GM23338 (cell line): ENCODE results near the gene TMEM222. TPM values are rescaled to one million over a fixed set of nuclear protein-coding genes. Genes with fewer than 3 reads are reported as not detected.

Source experiments
- ATAC-seq: fragments of 200-7000 bp; cut with Tn5 transposase; 3 replicates; pipeline ENCODE4 v1.9.1; 2020
- DNase-seq: peaks from one replicate; pipeline ENCODE4 v3.0.0-alpha.2; 2015; ENCODE audit warnings: low spot score
- H2AFZ ChIP-seq: fragments of 200-600 bp; sonication (generic); 2 replicates; pipeline ENCODE4 v1.8.0; 2016; ENCODE audit warnings: antibody characterized with exemption, mild to moderate bottlenecking, moderate library complexity
- H3F3A ChIP-seq: fragments of 200-600 bp; sonication (generic); replicated peaks from 2 replicates; pipeline ENCODE4 v1.8.0; 2017; ENCODE audit warnings: antibody characterized with exemption, mixed run types, low read depth
- H3K27ac ChIP-seq: fragments of 200-600 bp; sonication (generic); 2 replicates; pipeline ENCODE4 v1.6.1; 2016; ENCODE audit warnings: low read depth
- H3K27me3 ChIP-seq: fragments of 200-600 bp; sonication (generic); 2 replicates; pipeline ENCODE4 v1.8.0; 2016; ENCODE audit warnings: mild to moderate bottlenecking, mixed run types, moderate library complexity; ENCODE audit not compliant: insufficient read depth
- H3K36me3 ChIP-seq: fragments of 200-600 bp; sonication (generic); 2 replicates; pipeline ENCODE4 v1.8.0; 2016; ENCODE audit warnings: mild to moderate bottlenecking; ENCODE audit not compliant: insufficient read depth
- H3K4me1 ChIP-seq: fragments of 200-600 bp; sonication (generic); 2 replicates; pipeline ENCODE4 v1.8.0; 2016; ENCODE audit warnings: mild to moderate bottlenecking, moderate library complexity; ENCODE audit not compliant: insufficient read depth
- H3K4me2 ChIP-seq: fragments of 200-600 bp; sonication (generic); 2 replicates; pipeline ENCODE4 v1.7.1; 2017; ENCODE audit warnings: mixed run types
- H3K4me3 ChIP-seq: fragments of 200-600 bp; sonication (generic); 2 replicates; pipeline ENCODE4 v1.6.1; 2016; ENCODE audit warnings: mixed run types
- H3K79me2 ChIP-seq: fragments of 200-600 bp; sonication (generic); replicated peaks from 2 replicates; pipeline ENCODE4 v1.8.0; 2017; ENCODE audit warnings: mild to moderate bottlenecking; ENCODE audit not compliant: insufficient read depth
- H3K9me2 ChIP-seq: fragments of 200-600 bp; sonication (generic); 2 replicates; pipeline ENCODE4 v1.8.0; 2017; ENCODE audit not compliant: insufficient read depth
- H4K20me1 ChIP-seq: fragments of 200-600 bp; sonication (generic); replicated peaks from 2 replicates; pipeline ENCODE4 v1.8.0; 2017; ENCODE audit warnings: mild to moderate bottlenecking; ENCODE audit not compliant: insufficient read depth
- H3K27ac Mint-ChIP-seq: 2 replicates; pipeline ENCODE4 v1.8.0; 2020; ENCODE audit warnings: inconsistent platforms, mild to moderate bottlenecking, moderate library complexity, mixed read lengths
- H3K27me3 Mint-ChIP-seq: 3 replicates; pipeline ENCODE4 v1.8.0; 2022; ENCODE audit warnings: low read depth, mild to moderate bottlenecking, moderate library complexity, mixed read lengths, inconsistent platforms; ENCODE audit not compliant: insufficient read depth, poor library complexity
- H3K36me3 Mint-ChIP-seq: 3 replicates; pipeline ENCODE4 v1.8.0; 2021; ENCODE audit warnings: low read depth, mild to moderate bottlenecking, inconsistent platforms, moderate library complexity, mixed read lengths
- H3K4me1 Mint-ChIP-seq: 3 replicates; pipeline ENCODE4 v1.8.0; 2020; ENCODE audit warnings: mild to moderate bottlenecking, inconsistent platforms, mixed read lengths
- H3K4me3 Mint-ChIP-seq: 3 replicates; pipeline ENCODE4 v1.8.0; 2021; ENCODE audit warnings: moderate library complexity, mild to moderate bottlenecking, inconsistent platforms, mixed read lengths
- H3K9me3 Mint-ChIP-seq: 3 replicates; pipeline ENCODE4 v1.8.0; 2020; ENCODE audit warnings: moderate library complexity, mild to moderate bottlenecking, inconsistent platforms, mixed read lengths
- CREB1 ChIP-seq: fragments of 250-450 bp; sonication (Bioruptor Pico); IDR thresholded peaks from 2 replicates; pipeline ENCODE4 v1.5.0; 2020; ENCODE audit warnings: low read depth, mild to moderate bottlenecking, moderate library complexity
- CTCF ChIP-seq, 2 experiments: fragments of 200-600 bp in 1 of 2; sonication (generic) in 1 of 2; conservative IDR thresholded peaks; 2 replicates each; pipeline versions ENCODE4 v1.5.1 to v1.6.1; 2016 to 2017; ENCODE audit warnings: antibody characterized with exemption in 2 of 2, low read depth in 2 of 2, mild to moderate bottlenecking in 2 of 2, moderate library complexity in 1 of 2
- ETS1 ChIP-seq: IDR thresholded peaks from 2 replicates; pipeline ENCODE4 v1.6.1; 2016; ENCODE audit warnings: antibody characterized with exemption
- EZH2phosphoT487 ChIP-seq: fragments of 200-600 bp; sonication (generic); IDR thresholded peaks from one replicate; pipeline ENCODE4 v1.8.1; 2018; ENCODE audit warnings: antibody characterized with exemption; ENCODE audit not compliant: unreplicated experiment
- POLR2AphosphoS5 ChIP-seq: IDR thresholded peaks from 2 replicates; pipeline ENCODE4 v1.6.1; 2016; ENCODE audit warnings: antibody characterized with exemption, low read depth
- REST ChIP-seq: IDR thresholded peaks from one replicate; pipeline ENCODE4 v1.6.1; 2018; ENCODE audit warnings: antibody characterized with exemption; ENCODE audit not compliant: unreplicated experiment
- polyA plus RNA-seq: library from polyadenylated mRNA; unstranded; fragments of >200 nt; fragmentation: Nextera tagmentation; extraction: Ambion mirVana; gene quantifications from 2 replicates; pipeline ENCODE4 v1.2.1, GENCODE V29; 2016
- total RNA-seq: library from RNA; depleted of rRNA; stranded (reverse); fragments of >200 nt; shearing (Covaris generic); gene quantifications from 2 replicates; pipeline ENCODE4 v1.2.3, GENCODE V29; 2014

TMEM222 gene
- total and polyA plus RNA-seq, 2 experiments from 2014 or later, result 17.8 to 22.6 TPM

- peak; percentile 50 for TF ChIP-seq CREB1 (CRISPR knock-in tag)
- no peak for TF ChIP-seq EZH2phosphoT487
- peak; percentile 27; the same call in 1 of the 2 replicates for TF ChIP-seq POLR2AphosphoS5
- peak overlapping the region; percentile 91 for H3K4me2 ChIP-seq
- H3K27me3 ChIP-seq, result peaks cover 8% of the 10 kb centered on the region; the same call in 1 of the 2 replicates
- Mint-ChIP-seq H3K4me1 (peaks cover 16% of the 10 kb centered on the region), H3K9me3 (no peaks in the 10 kb centered on the region; the same call in 1 of the 3 replicates), H3K4me3 (peak overlapping the region; percentile 78), H3K36me3 (peaks cover 9% of the 10 kb centered on the region), H3K27ac (no peak overlapping the region), H3K27me3 (peaks cover 23% of the 10 kb centered on the region)
- H2AFZ ChIP-seq, result peak overlapping the region; percentile 85; the same call in 1 of the 2 replicates
- peaks cover 7% of the 10 kb centered on the region for H3F3A ChIP-seq
- DNase-seq (peak; percentile 87), ATAC-seq (peak; percentile 57)
- H3K27ac ChIP-seq, result no peak overlapping the region
- H3K4me1 ChIP-seq, result peaks cover 10% of the 10 kb centered on the region; the same call in 1 of the 2 replicates
- no peaks in the 10 kb centered on the region for H3K9me2 ChIP-seq
- H4K20me1 ChIP-seq, result no peaks in the 10 kb centered on the region; the same call in 1 of the 2 replicates
- H3K79me2 ChIP-seq, result peaks cover 7% of the 10 kb centered on the region
- H3K36me3 ChIP-seq, result no peaks in the 10 kb centered on the region
- H3K4me3 ChIP-seq, result peak overlapping the region; percentile 63
These were observed 27.2 kb downstream of the TMEM222 start for GRCh38 chr1:27348861-27349783.

GRCh38 chr1:27349784-27350662 is 28.1 kb downstream of the TMEM222 start:
- H2AFZ ChIP-seq, result peak overlapping the region; percentile 85; the same call in 1 of the 2 replicates
- no peaks in the 10 kb centered on the region; the same call in 2 of the 3 replicates for H3K9me3 Mint-ChIP-seq
- peak; percentile 66 for ATAC-seq
- H3K4me1 ChIP-seq, result peaks cover 10% of the 10 kb centered on the region; the same call in 1 of the 2 replicates
- peak overlapping the region; percentile 78 for H3K4me3 Mint-ChIP-seq
- peaks cover 24% of the 10 kb centered on the region for H3K27me3 Mint-ChIP-seq
- peak; percentile 91 for DNase-seq
- peaks cover 9% of the 10 kb centered on the region for H3K36me3 Mint-ChIP-seq
- H3K27ac ChIP-seq, result no peak overlapping the region
- H3K9me2 ChIP-seq, result no peaks in the 10 kb centered on the region
- TF ChIP-seq REST (no peak), CTCF (conservative IDR thresholded peaks at IDR 0.05; ENCODE audit: low read depth in 2 of 2) (no peak), ETS1 (no peak), POLR2AphosphoS5 (peak; percentile 47; the same call in 1 of the 2 replicates)
- H3K79me2 ChIP-seq, result peaks cover 7% of the 10 kb centered on the region
- peak overlapping the region; percentile 63 for H3K4me3 ChIP-seq
- H3K4me1 Mint-ChIP-seq, result peaks cover 16% of the 10 kb centered on the region
- H3K27ac Mint-ChIP-seq, result no peak overlapping the region
- peak overlapping the region; percentile 91 for H3K4me2 ChIP-seq
- no peaks in the 10 kb centered on the region; the same call in 1 of the 2 replicates for H4K20me1 ChIP-seq
- H3K27me3 ChIP-seq, result peaks cover 8% of the 10 kb centered on the region; the same call in 1 of the 2 replicates
- no peaks in the 10 kb centered on the region for H3K36me3 ChIP-seq
- H3F3A ChIP-seq, result peaks cover 7% of the 10 kb centered on the region
